HepG2 (cell line): ENCODE data around the gene DDX24. TPM values are rescaled to one million over a fixed set of nuclear protein-coding genes. Genes with fewer than 3 reads are reported as not detected.

ENCODE experiments used
- ATAC-seq: fragments of 200-7000 bp; cut with Tn5 transposase; 3 replicates; pipeline ENCODE4 v1.9.1; 2020; ENCODE audit warnings: mild to moderate bottlenecking, moderate library complexity
- BruUV-seq: library from RNA; stranded (reverse); fragments of 400-500 nt; replicated peaks from 2 replicates; lab custom pipeline; 2021; lab: Mats Ljungman, UMichigan
- CTCF ChIA-PET: fragments of 300-600 bp; formaldehyde crosslinking; extraction: SDS; loops from one replicate; lab custom pipeline; 2021; ENCODE audit warnings: low total read pairs, inconsistent platforms, low intra/inter-chr PET ratio; lab: Yijun Ruan, JAX
- POLR2A ChIA-PET: fragments of 350-600 bp; sonication (Branson Sonifier 250); formaldehyde crosslinking; loops from one replicate; lab custom pipeline; 2020; ENCODE audit warnings: antibody characterized with exemption, inconsistent platforms; lab: Yijun Ruan, JAX
- DNase-seq: peaks from one replicate; pipeline ENCODE4 v3.0.0-alpha.2; 2015; ENCODE audit warnings: low spot score
- FAIRE-seq: peaks from 3 replicates; lab custom pipeline; 2011; peaks lifted over from hg19 to GRCh38; lab: Jason Lieb, UNC
- H2AFZ ChIP-seq: one replicate; pipeline ENCODE4 v1.6.1; 2011; ENCODE audit warnings: low read length, inconsistent platforms
- H3K27ac ChIP-seq: fragments of 300-600 bp; 3 replicates; pipeline ENCODE4 v1.8.0; 2011; ENCODE audit warnings: mixed run types, mild to moderate bottlenecking, mixed read lengths, low read length, inconsistent platforms; ENCODE audit not compliant: insufficient read depth; ENCODE audit errors: extremely low read length
- H3K27me3 ChIP-seq, 2 experiments: fragments of 200-600 bp in 1 of 2; 2 replicates in 1 of 2; 3 replicates in 1 of 2; pipeline versions ENCODE4 v1.6.0 to v1.8.0; 2011; ENCODE audit warnings: low read length in 2 of 2, mild to moderate bottlenecking in 2 of 2, moderate library complexity in 2 of 2, inconsistent platforms in 1 of 2; ENCODE audit not compliant: insufficient read depth in 2 of 2, control insufficient read depth in 1 of 2
- H3K36me3 ChIP-seq, 2 experiments: fragments of 200-600 bp in 1 of 2; replicated peaks in 1 of 2; 2 replicates in 1 of 2; 3 replicates in 1 of 2; pipeline versions ENCODE4 v1.5.1 to v1.8.0; 2011; ENCODE audit warnings: low read length in 2 of 2, inconsistent platforms in 1 of 2; ENCODE audit not compliant: insufficient read depth in 2 of 2, control insufficient read depth in 1 of 2
- H3K4me1 ChIP-seq: 2 replicates; pipeline ENCODE4 v1.5.1; 2012; ENCODE audit warnings: low read length, inconsistent platforms; ENCODE audit not compliant: insufficient read depth
- H3K4me2 ChIP-seq: 2 replicates; pipeline ENCODE4 v1.6.0; 2011; ENCODE audit warnings: low read depth, low read length, inconsistent platforms
- H3K4me3 ChIP-seq, 3 experiments: fragments of 200-600 bp in 1 of 3; sonication (generic), shearing (Covaris generic) in 1 of 3; replicated peaks in 1 of 3; 2 replicates each; pipeline ENCODE4 v1.5.1; 2011 to 2016; ENCODE audit warnings: low read length in 3 of 3, inconsistent platforms in 2 of 3, low read depth in 2 of 3, mild to moderate bottlenecking in 2 of 3, control low read depth in 1 of 3, mixed read lengths in 1 of 3; ENCODE audit not compliant: insufficient read depth in 1 of 3
- H3K79me2 ChIP-seq: one replicate; pipeline ENCODE4 v1.6.1; 2011; ENCODE audit warnings: low read length, inconsistent platforms; ENCODE audit not compliant: insufficient read depth
- H3K9ac ChIP-seq: 2 replicates; pipeline ENCODE4 v1.6.0; 2011; ENCODE audit warnings: mild to moderate bottlenecking, low read depth, low read length, inconsistent platforms; ENCODE audit not compliant: insufficient read depth
- H3K9me3 ChIP-seq: 2 replicates; pipeline ENCODE4 v1.5.1; 2012; ENCODE audit warnings: mild to moderate bottlenecking, low read length
- H4K20me1 ChIP-seq: 2 replicates; pipeline ENCODE4 v1.6.0; 2011; ENCODE audit warnings: inconsistent platforms, mild to moderate bottlenecking, low read length, moderate library complexity; ENCODE audit not compliant: insufficient read depth
- BCL6 ChIP-seq: IDR thresholded peaks from 2 replicates; pipeline ENCODE4 v1.6.1; 2016; ENCODE audit warnings: missing genetic modification reagents, missing compliant biosample characterization
- HNRNPL ChIP-seq: fragments of 200-400 bp; formaldehyde crosslinking; IDR thresholded peaks from 2 replicates; pipeline ENCODE4 v1.6.1; 2017; ENCODE audit warnings: mild to moderate bottlenecking, low read depth, low read length
- NR3C1 ChIP-seq: sonication (generic); formaldehyde crosslinking; IDR thresholded peaks from 2 replicates; pipeline ENCODE4 v1.4.0; 2020; ENCODE audit warnings: missing genetic modification reagents
- SOX5 ChIP-seq: IDR thresholded peaks from 2 replicates; pipeline ENCODE4 v1.6.1; 2016; ENCODE audit warnings: borderline replicate concordance
- TBX2 ChIP-seq: sonication (generic); formaldehyde crosslinking; IDR thresholded peaks from 2 replicates; pipeline ENCODE4 v1.5.0; 2020; ENCODE audit warnings: missing genetic modification reagents, mild to moderate bottlenecking, borderline replicate concordance
- ZBTB14 ChIP-seq: sonication (generic); formaldehyde crosslinking; IDR thresholded peaks from 2 replicates; pipeline ENCODE4 v1.4.0; 2020; ENCODE audit warnings: missing genetic modification reagents
- ZMAT3 ChIP-seq: sonication (generic); formaldehyde crosslinking; conservative IDR thresholded peaks from 2 replicates; pipeline ENCODE4 v1.7.0; 2021; ENCODE audit warnings: missing genetic modification reagents
- ZNF432 ChIP-seq: sonication (generic); formaldehyde crosslinking; IDR thresholded peaks from 2 replicates; pipeline ENCODE4 v1.5.0; 2020; ENCODE audit warnings: missing genetic modification reagents, mild to moderate bottlenecking, borderline replicate concordance
- ZNF562 ChIP-seq: sonication (generic); formaldehyde crosslinking; IDR thresholded peaks from 2 replicates; pipeline ENCODE4 v1.8.0; 2022; ENCODE audit warnings: missing genetic modification reagents, borderline replicate concordance
- WGBS: methylation state at CpG from one replicate; pipeline ENCODE4 v1.1.6; 2017; ENCODE audit warnings: low lambda C conversion rate; 5-methylcytosine and 5-hydroxymethylcytosine counted together
- in situ Hi-C: cut with HindIII; loops from 2 replicates; pipeline ENCODE4 v1.10.0; 2017; ENCODE audit warnings: low pct_unique_long_range_greater_than_20kb; ENCODE audit not compliant: extremely low pct_ligation_motif_present
- intact Hi-C: fragments of 100-400 bp; cut with micrococcal nuclease; formaldehyde crosslinking; loops from one replicate; pipeline ENCODE4 v1.10.0; 2022; ENCODE audit not compliant: unreplicated experiment
- polyA plus RNA-seq, 8 experiments: library from polyadenylated mRNA; depleted of rRNA in 3 of 8; stranded (reverse) in 7 of 8; unstranded in 1 of 8; fragments of >200 nt; fragmentation: Illumina TruSeq in 4 of 8; extraction: Trizol in 4 of 8; gene quantifications; 2 replicates each; pipeline versions ENCODE4 v1.2.1 to v1.2.3, GENCODE V29; 2011 to 2016; ENCODE audit warnings: low read depth in 4 of 8, missing spikeins in 1 of 8, mixed read lengths in 1 of 8; ENCODE audit not compliant: insufficient read depth in 1 of 8
- total RNA-seq, 5 experiments: library from RNA; depleted of rRNA; stranded (reverse); fragments of >200 nt; fragmentation: Illumina TruSeq; extraction: Trizol; gene quantifications; 2 replicates each; pipeline ENCODE4 v1.2.3, GENCODE V29; 2016; ENCODE audit warnings: low read depth in 1 of 5
- TF ChIP-seq, protein P1 (sequence below): IDR thresholded peaks from 2 replicates; pipeline ENCODE4 v1.4.0; 2020; ENCODE audit warnings: mild to moderate bottlenecking, missing genetic modification reagents
- TF ChIP-seq, protein P2 (sequence below): sonication (generic); formaldehyde crosslinking; IDR thresholded peaks from 2 replicates; pipeline ENCODE4 v1.4.0; 2020; ENCODE audit warnings: missing genetic modification reagents
- TF ChIP-seq, protein P3 (sequence below), 2 experiments: sonication (generic) in 1 of 2; formaldehyde crosslinking in 1 of 2; IDR thresholded peaks; 2 replicates each; pipeline versions ENCODE4 v1.4.0 to v1.6.1; 2016 to 2020; ENCODE audit warnings: borderline replicate concordance in 1 of 2, low read depth in 1 of 2, mild to moderate bottlenecking in 1 of 2, missing genetic modification reagents in 1 of 2

Gene DDX24
- total and polyA plus RNA-seq, 2 of the 13 experiments (the other 11 are each of a cell fraction or from before 2014, with no cell fraction given): 67.3 to 149 TPM

GRCh38 chr14:94127330-94127729, 46.3 kb upstream of the DDX24 start (continued):
- TF ChIP-seq, protein P1, sequence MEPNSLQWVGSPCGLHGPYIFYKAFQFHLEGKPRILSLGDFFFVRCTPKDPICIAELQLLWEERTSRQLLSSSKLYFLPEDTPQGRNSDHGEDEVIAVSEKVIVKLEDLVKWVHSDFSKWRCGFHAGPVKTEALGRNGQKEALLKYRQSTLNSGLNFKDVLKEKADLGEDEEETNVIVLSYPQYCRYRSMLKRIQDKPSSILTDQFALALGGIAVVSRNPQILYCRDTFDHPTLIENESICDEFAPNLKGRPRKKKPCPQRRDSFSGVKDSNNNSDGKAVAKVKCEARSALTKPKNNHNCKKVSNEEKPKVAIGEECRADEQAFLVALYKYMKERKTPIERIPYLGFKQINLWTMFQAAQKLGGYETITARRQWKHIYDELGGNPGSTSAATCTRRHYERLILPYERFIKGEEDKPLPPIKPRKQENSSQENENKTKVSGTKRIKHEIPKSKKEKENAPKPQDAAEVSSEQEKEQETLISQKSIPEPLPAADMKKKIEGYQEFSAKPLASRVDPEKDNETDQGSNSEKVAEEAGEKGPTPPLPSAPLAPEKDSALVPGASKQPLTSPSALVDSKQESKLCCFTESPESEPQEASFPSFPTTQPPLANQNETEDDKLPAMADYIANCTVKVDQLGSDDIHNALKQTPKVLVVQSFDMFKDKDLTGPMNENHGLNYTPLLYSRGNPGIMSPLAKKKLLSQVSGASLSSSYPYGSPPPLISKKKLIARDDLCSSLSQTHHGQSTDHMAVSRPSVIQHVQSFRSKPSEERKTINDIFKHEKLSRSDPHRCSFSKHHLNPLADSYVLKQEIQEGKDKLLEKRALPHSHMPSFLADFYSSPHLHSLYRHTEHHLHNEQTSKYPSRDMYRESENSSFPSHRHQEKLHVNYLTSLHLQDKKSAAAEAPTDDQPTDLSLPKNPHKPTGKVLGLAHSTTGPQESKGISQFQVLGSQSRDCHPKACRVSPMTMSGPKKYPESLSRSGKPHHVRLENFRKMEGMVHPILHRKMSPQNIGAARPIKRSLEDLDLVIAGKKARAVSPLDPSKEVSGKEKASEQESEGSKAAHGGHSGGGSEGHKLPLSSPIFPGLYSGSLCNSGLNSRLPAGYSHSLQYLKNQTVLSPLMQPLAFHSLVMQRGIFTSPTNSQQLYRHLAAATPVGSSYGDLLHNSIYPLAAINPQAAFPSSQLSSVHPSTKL (CRISPR knock-in tag): no peak
- TF ChIP-seq BCL6 (no peak), ZNF432 (CRISPR knock-in tag) (no peak), TBX2 (CRISPR knock-in tag) (no peak), ZBTB14 (CRISPR knock-in tag) (no peak), HNRNPL (no peak)

- Histone ChIP-seq H3K27ac (no peak overlapping the region), H3K9ac (no peak overlapping the region), H3K4me2 (no peak overlapping the region), H3K4me1 (peaks cover 32% of the 10 kb centered on the region), H2AFZ (no peak overlapping the region), H4K20me1 (no peaks in the 10 kb centered on the region), H3K79me2 (no peaks in the 10 kb centered on the region), H3K4me3 (no peak overlapping the region), H3K36me3 (no peaks in the 10 kb centered on the region), H3K27me3 (peaks cover 2 to 23% of the 10 kb centered on the region in 2 experiments), H3K9me3 (no peaks in the 10 kb centered on the region)
- ChIA-PET POLR2A (no interaction called here), CTCF (no interaction called here)
- in situ Hi-C loops: no loop called here
- FAIRE-seq: no peak
- no TSS peak for BruUV-seq
- WGBS: 48% methylated on average over 4 of the region's 5 CpGs
- ATAC-seq: no peak
- intact Hi-C loops: loop anchor here (5.0 kb wide), 1 partner anchor 44 kb away; the partner anchor contains the start of genes DDX24 and IFI27L1
- DNase-seq: no peak
- no peak for TF ChIP-seq ZNF562
- TF ChIP-seq NR3C1: no peak
- no peak for TF ChIP-seq SOX5
- TF ChIP-seq, protein P2, sequence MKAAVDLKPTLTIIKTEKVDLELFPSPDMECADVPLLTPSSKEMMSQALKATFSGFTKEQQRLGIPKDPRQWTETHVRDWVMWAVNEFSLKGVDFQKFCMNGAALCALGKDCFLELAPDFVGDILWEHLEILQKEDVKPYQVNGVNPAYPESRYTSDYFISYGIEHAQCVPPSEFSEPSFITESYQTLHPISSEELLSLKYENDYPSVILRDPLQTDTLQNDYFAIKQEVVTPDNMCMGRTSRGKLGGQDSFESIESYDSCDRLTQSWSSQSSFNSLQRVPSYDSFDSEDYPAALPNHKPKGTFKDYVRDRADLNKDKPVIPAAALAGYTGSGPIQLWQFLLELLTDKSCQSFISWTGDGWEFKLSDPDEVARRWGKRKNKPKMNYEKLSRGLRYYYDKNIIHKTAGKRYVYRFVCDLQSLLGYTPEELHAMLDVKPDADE (CRISPR knock-in tag): no peak
- no peak for TF ChIP-seq ZMAT3 (CRISPR knock-in tag)
- TF ChIP-seq, protein P3, sequence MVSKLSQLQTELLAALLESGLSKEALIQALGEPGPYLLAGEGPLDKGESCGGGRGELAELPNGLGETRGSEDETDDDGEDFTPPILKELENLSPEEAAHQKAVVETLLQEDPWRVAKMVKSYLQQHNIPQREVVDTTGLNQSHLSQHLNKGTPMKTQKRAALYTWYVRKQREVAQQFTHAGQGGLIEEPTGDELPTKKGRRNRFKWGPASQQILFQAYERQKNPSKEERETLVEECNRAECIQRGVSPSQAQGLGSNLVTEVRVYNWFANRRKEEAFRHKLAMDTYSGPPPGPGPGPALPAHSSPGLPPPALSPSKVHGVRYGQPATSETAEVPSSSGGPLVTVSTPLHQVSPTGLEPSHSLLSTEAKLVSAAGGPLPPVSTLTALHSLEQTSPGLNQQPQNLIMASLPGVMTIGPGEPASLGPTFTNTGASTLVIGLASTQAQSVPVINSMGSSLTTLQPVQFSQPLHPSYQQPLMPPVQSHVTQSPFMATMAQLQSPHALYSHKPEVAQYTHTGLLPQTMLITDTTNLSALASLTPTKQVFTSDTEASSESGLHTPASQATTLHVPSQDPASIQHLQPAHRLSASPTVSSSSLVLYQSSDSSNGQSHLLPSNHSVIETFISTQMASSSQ (IDR thresholded peaks at IDR 0.05; ENCODE audit: low read depth): no peak
- TF ChIP-seq, protein P3 (CRISPR knock-in tag; IDR thresholded peaks at IDR 0.05; ENCODE audit: borderline replicate concordance): no peak
Observed at GRCh38 chr14:94126800-94127199, 45.8 kb upstream of the DDX24 start.
